ENCODE results near the gene PRM3.

GRCh38 chr16:11229432-11229831 lies 44.0 kb downstream of the PRM3 start:
- no peak for TF ChIP-seq EZH2phosphoT487 (IDR thresholded peaks at IDR 0.05; ENCODE audit: insufficient read depth, low read depth)
- TF ChIP-seq EZH2 (IDR thresholded peaks at IDR 0.05; ENCODE audit: insufficient read depth, poor library complexity, severe bottlenecking): no peak

Data from GM23248 (cell line).